ENCODE data around the gene CTU2. TPM values are rescaled to one million over a fixed set of nuclear protein-coding genes. Genes with fewer than 3 reads are reported as not detected.

CTU2 gene
- total and polyA plus RNA-seq, 9 of the 15 experiments (the other 6 are each of a cell fraction or from before 2014, with no cell fraction given) = 1.3 to 105 (median 23.2) TPM

- TF ChIP-seq ZNF780A (CRISPR knock-in tag; IDR thresholded peaks at IDR 0.05) (no peak), CCNT2 (IDR thresholded peaks at IDR 0.05; ENCODE audit: borderline replicate concordance, extremely low read depth, insufficient read length, low read depth, low read length) (no peak), CHCHD3 (CRISPR knock-in tag; IDR thresholded peaks at IDR 0.05) (no peak), STAG1 (CRISPR knock-in tag; IDR thresholded peaks at IDR 0.05; ENCODE audit: borderline replicate concordance) (no peak), U2AF1 (optimal IDR thresholded peaks at IDR 0.05; ENCODE audit: low read depth, low read length) (no peak)
Observed at GRCh38 chr16:88686062-88686438, 20.3 kb upstream of the CTU2 start (continued).

- Histone ChIP-seq H3K9ac (ENCODE audit: insufficient read depth in 1 of 2, low read depth in 2 of 2, low read length in 2 of 2) (peak within 1 kb of the TSS; percentile 44 to 90; a peak in 3 of 4 replicates), H3K4me2 (ENCODE audit: insufficient read depth, low read length) (peak within 1 kb of the TSS; percentile 75), H3K9me1 (ENCODE audit: control insufficient read depth, insufficient read depth, low read length) (no peaks in the 10 kb centered on the region), H3K36me3 (ENCODE audit: control insufficient read depth, insufficient read depth, low read length) (no peaks in the 10 kb centered on the region), H4K20me1 (replicated peaks; ENCODE audit: control insufficient read depth, insufficient read depth, low read length) (no peaks in the 10 kb centered on the region; the same call in 1 of the 2 replicates), H3K27ac (ENCODE audit: extremely low read depth, low read depth, low read length) (peak within 1 kb of the TSS; percentile 44; the same call in 2 of the 3 replicates), H3K27me3 (ENCODE audit: control insufficient read depth in 2 of 2, insufficient read depth in 2 of 2, low read length in 2 of 2) (no peaks in the 10 kb centered on the region), H3K4me3 (peak within 1 kb of the TSS; percentile 60), H3K79me2 (ENCODE audit: control insufficient read depth, insufficient read depth, low read length) (no peaks in the 10 kb centered on the region; the same call in 2 of the 3 replicates), H3K4me1 (replicated peaks in 1 of 2; ENCODE audit: control insufficient read depth in 2 of 2, insufficient read depth in 2 of 2, low read length in 2 of 2) (peaks cover 38 to 75% of the 10 kb centered on the region in 2 experiments), H2AFZ (ENCODE audit: low read depth, low read length) (peak within 1 kb of the TSS; percentile 88), H3K9me3 (replicated peaks; ENCODE audit: control insufficient read depth, insufficient read depth, low read depth, low read length) (no peaks in the 10 kb centered on the region)
- CTCF ChIA-PET (ENCODE audit: low intra/inter-chr PET ratio) = no interaction called here
- intact Hi-C loops (cut with micrococcal nuclease) = loop anchor here (2.0 to 5.0 kb wide), 3 partner anchors 24 to 86 kb away; partner anchors contain the start of gene MVD
- DNase-seq (ENCODE audit: extremely low read depth in 1 of 4, low spot score in 3 of 4) (peak; percentile 97 to 98 (median 98)), ATAC-seq (peak; percentile 94), FAIRE-seq (peak; percentile 76)
- 8% methylated on average over 26 of the region's 65 CpGs for WGBS (ENCODE audit: insufficient coverage, low coverage, missing lambda C conversion rate)
- POLR2A ChIA-PET = interaction anchor here (0.6 to 2.1 kb wide), 11 partner anchors 17 to 141 kb away, joined by 3 to 9 read pairs (median 5); partner anchors contain the start of genes MVD and ZC3H18
- in situ Hi-C loops (cut with MboI) = no loop called here
- BruUV-seq (replicated peaks) = TSS peak; percentile 99
- TF ChIP-seq PRMT5 (CRISPR knock-in tag; IDR thresholded peaks at IDR 0.05) (no peak), NEUROD1 (IDR thresholded peaks at IDR 0.05; ENCODE audit: borderline replicate concordance, low read depth, low read length, partially characterized antibody) (no peak), ZBED1 (IDR thresholded peaks at IDR 0.05) (0 out of 2 replicates have a peak, but pooled peaks have one; percentile 20), CBX1 (IDR thresholded peaks at IDR 0.05; ENCODE audit: low read depth) (peak; percentile 68; the same call in 1 of the 2 replicates), C11orf30 (IDR thresholded peaks at IDR 0.05; ENCODE audit: low read depth) (no peak), ZNF124 (CRISPR knock-in tag; IDR thresholded peaks at IDR 0.05) (no peak), ZNF655 (CRISPR knock-in tag; IDR thresholded peaks at IDR 0.05) (no peak), ZNF384 (IDR thresholded peaks at IDR 0.05; ENCODE audit: low read depth, low read length) (no peak), THRB (CRISPR knock-in tag; conservative IDR thresholded peaks at IDR 0.05) (no peak), HNRNPUL1 (IDR thresholded peaks at IDR 0.05; ENCODE audit: low read length) (no peak), STAT5A (IDR thresholded peaks at IDR 0.05; ENCODE audit: borderline replicate concordance, low read length) (no peak)
Observed at GRCh38 chr16:88686439-88687253, 19.7 kb upstream of the CTU2 start, which contains the start of gene SNAI3. Gene SNAI3 (minus strand): TSS chr16:88686507. CDS start chr16:88686406, 101 bp downstream.
